Neural cell (in vitro differentiated cells): ENCODE data around the gene SNRK. TPM values are rescaled to one million over a fixed set of nuclear protein-coding genes. Genes with fewer than 3 reads are reported as not detected.

ENCODE experiments used
- H2AFZ ChIP-seq: fragments of 200-600, 300-800 bp; sonication (generic), shearing (Covaris generic); 2 replicates; pipeline ENCODE4 v1.6.0; 2014; ENCODE audit warnings: low read depth, mild to moderate bottlenecking, antibody characterized with exemption, low read length, moderate library complexity
- H3F3A ChIP-seq: fragments of 200-600 bp; shearing (Covaris generic); 2 replicates; pipeline ENCODE4 v1.6.1; 2016; ENCODE audit warnings: mild to moderate bottlenecking, moderate library complexity, mixed read lengths, antibody characterized with exemption, low read length; ENCODE audit not compliant: insufficient read depth, poor library complexity, severe bottlenecking
- H3K27ac ChIP-seq: fragments of 200-600, 300-800 bp; sonication (generic), shearing (Covaris generic); 2 replicates; pipeline ENCODE4 v1.5.1; 2014; ENCODE audit warnings: mild to moderate bottlenecking, low read length, moderate library complexity
- H3K27me3 ChIP-seq: fragments of 300-800, 200-600 bp; sonication (generic), shearing (Covaris generic); 2 replicates; pipeline ENCODE4 v1.6.0; 2014; ENCODE audit warnings: mild to moderate bottlenecking, low read depth, low read length, moderate library complexity; ENCODE audit not compliant: insufficient read depth
- H3K36me3 ChIP-seq: fragments of 300-800, 200-600 bp; sonication (generic), shearing (Covaris generic); 2 replicates; pipeline ENCODE4 v1.5.1; 2014; ENCODE audit warnings: mild to moderate bottlenecking, antibody characterized with exemption, low read length, moderate library complexity; ENCODE audit not compliant: insufficient read depth
- H3K4me2 ChIP-seq: fragments of 300-800, 200-600 bp; sonication (generic), shearing (Covaris generic); 2 replicates; pipeline ENCODE4 v1.6.0; 2014; ENCODE audit warnings: mild to moderate bottlenecking, low read length
- H3K4me3 ChIP-seq: fragments of 300-800, 200-600 bp; sonication (generic), shearing (Covaris generic); 2 replicates; pipeline ENCODE4 v1.5.1; 2014; ENCODE audit warnings: mild to moderate bottlenecking, low read length, moderate library complexity
- H3K79me2 ChIP-seq: fragments of 200-600 bp; shearing (Covaris generic); replicated peaks from 2 replicates; pipeline ENCODE4 v1.6.0; 2014; ENCODE audit warnings: mild to moderate bottlenecking, low read length, moderate library complexity; ENCODE audit not compliant: insufficient read depth
- H3K9ac ChIP-seq: fragments of 300-800, 200-600 bp; sonication (generic), shearing (Covaris generic); 2 replicates; pipeline ENCODE4 v1.6.1; 2016; ENCODE audit warnings: mild to moderate bottlenecking, low read length, mixed read lengths
- H3K9me2 ChIP-seq: fragments of 200-600 bp; shearing (Covaris generic); 2 replicates; pipeline ENCODE4 v1.6.1; 2016; ENCODE audit warnings: mild to moderate bottlenecking, low read length, mixed read lengths; ENCODE audit not compliant: insufficient read depth
- H3K9me3 ChIP-seq: fragments of 200-600, 300-800 bp; sonication (generic), shearing (Covaris generic); 2 replicates; pipeline ENCODE4 v1.6.1; 2016; ENCODE audit warnings: mild to moderate bottlenecking, mixed run types, low read length, moderate library complexity, mixed read lengths
- H4K20me1 ChIP-seq: fragments of 200-600 bp; shearing (Covaris generic); 2 replicates; pipeline ENCODE4 v1.6.1; 2016; ENCODE audit warnings: mild to moderate bottlenecking, mixed run types; ENCODE audit not compliant: insufficient read depth
- CTCF ChIP-seq: fragments of 450-650 bp; IDR thresholded peaks from 2 replicates; pipeline ENCODE4 v1.5.1; 2014; ENCODE audit warnings: antibody characterized with exemption, mild to moderate bottlenecking, moderate library complexity; ENCODE audit not compliant: poor library complexity, severe bottlenecking
- EP300 ChIP-seq: fragments of 450-650 bp; conservative IDR thresholded peaks from 2 replicates; pipeline ENCODE4 v1.6.1; 2014; ENCODE audit warnings: antibody characterized with exemption, mild to moderate bottlenecking, moderate library complexity; ENCODE audit not compliant: poor library complexity, severe bottlenecking
- EZH2 ChIP-seq: fragments of 200-600, 300-800 bp; shearing (Covaris generic), sonication (generic); IDR thresholded peaks from 2 replicates; pipeline ENCODE4 v1.6.1; 2014; ENCODE audit warnings: antibody characterized with exemption, low read length, borderline replicate concordance, mild to moderate bottlenecking; ENCODE audit not compliant: insufficient read depth, poor library complexity, severe bottlenecking
- MXI1 ChIP-seq: fragments of 450-650 bp; conservative IDR thresholded peaks from 2 replicates; pipeline ENCODE4 v1.6.1; 2014; ENCODE audit warnings: antibody characterized with exemption, mild to moderate bottlenecking; ENCODE audit not compliant: poor library complexity, severe bottlenecking
- POLR2AphosphoS5 ChIP-seq: IDR thresholded peaks from 2 replicates; pipeline ENCODE4 v1.6.1; 2012
- RAD21 ChIP-seq: fragments of 450-650 bp; conservative IDR thresholded peaks from 2 replicates; pipeline ENCODE4 v1.6.1; 2014; ENCODE audit warnings: antibody characterized with exemption, mild to moderate bottlenecking, moderate library complexity
- REST ChIP-seq: IDR thresholded peaks from 2 replicates; pipeline ENCODE4 v1.6.1; 2012; ENCODE audit warnings: borderline replicate concordance
- SMC3 ChIP-seq: fragments of 450-650 bp; conservative IDR thresholded peaks from 2 replicates; pipeline ENCODE4 v1.6.1; 2014; ENCODE audit warnings: antibody characterized with exemption, mild to moderate bottlenecking, moderate library complexity; ENCODE audit not compliant: poor library complexity
- TAF1 ChIP-seq: IDR thresholded peaks from 2 replicates; pipeline ENCODE4 v1.6.1; 2012; ENCODE audit warnings: low read depth
- polyA plus RNA-seq: library from polyadenylated mRNA; depleted of rRNA; stranded (reverse); fragments of >200 nt; gene quantifications from 2 replicates; pipeline ENCODE4 v1.2.3, GENCODE V29; 2014

Gene SNRK
- polyA plus RNA-seq, 1 donor from 2014 or later: 27.3 TPM

GRCh38 chr3:43343185-43343584, 56.8 kb downstream of the SNRK start:
- H3K4me3 ChIP-seq: no peak overlapping the region
- H2AFZ ChIP-seq: no peak overlapping the region
- H3K9ac ChIP-seq: no peak overlapping the region
- no peaks in the 10 kb centered on the region for H3F3A ChIP-seq
- H3K9me3 ChIP-seq: no peaks in the 10 kb centered on the region
- H3K9me2 ChIP-seq: no peaks in the 10 kb centered on the region
- TF ChIP-seq CTCF (no peak), REST (no peak), SMC3 (no peak), MXI1 (no peak), EZH2 (no peak), POLR2AphosphoS5 (no peak)
- no peaks in the 10 kb centered on the region for H3K79me2 ChIP-seq
- H3K27me3 ChIP-seq: no peaks in the 10 kb centered on the region
- H3K36me3 ChIP-seq: peaks cover 16% of the 10 kb centered on the region
- no peaks in the 10 kb centered on the region for H4K20me1 ChIP-seq
- H3K27ac ChIP-seq: no peak overlapping the region
- H3K4me2 ChIP-seq: no peak overlapping the region

DNA sequence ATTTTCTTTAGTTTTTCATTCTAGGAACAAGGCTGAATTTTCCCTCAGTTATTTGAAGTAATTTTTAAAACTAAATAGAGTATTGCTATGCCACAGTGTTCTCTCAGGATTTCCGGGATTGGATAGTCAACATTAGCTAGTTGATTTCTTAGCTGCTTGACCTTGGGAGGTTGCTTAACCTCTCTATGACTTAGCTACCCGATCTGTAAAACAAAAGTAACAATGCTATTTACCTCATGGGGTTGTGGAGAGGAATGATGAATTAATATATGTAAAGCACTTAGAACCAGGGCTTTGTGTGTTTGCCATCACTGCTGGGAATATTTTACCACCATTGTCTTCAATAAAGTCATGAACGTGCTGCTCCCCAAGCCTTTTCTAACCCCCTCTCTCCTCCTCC, 57.5 kb downstream of the SNRK start:
- H3K9ac ChIP-seq: no peak overlapping the region
- peaks cover 18% of the 10 kb centered on the region for H3K36me3 ChIP-seq
- H3K4me2 ChIP-seq: no peak overlapping the region
- H3K4me3 ChIP-seq: no peak overlapping the region
- no peak overlapping the region for H3K27ac ChIP-seq
- no peaks in the 10 kb centered on the region for H3K9me3 ChIP-seq
- no peaks in the 10 kb centered on the region for H3K9me2 ChIP-seq
- H3K79me2 ChIP-seq: no peaks in the 10 kb centered on the region
- no peak for TF ChIP-seq MXI1
- TF ChIP-seq EZH2: no peak
- no peak for TF ChIP-seq CTCF
- no peak for TF ChIP-seq REST
- no peak for TF ChIP-seq EP300
- TF ChIP-seq TAF1: no peak
- TF ChIP-seq POLR2AphosphoS5: no peak
- TF ChIP-seq SMC3: no peak
- TF ChIP-seq RAD21: no peak
- H4K20me1 ChIP-seq: no peaks in the 10 kb centered on the region
- no peaks in the 10 kb centered on the region for H3K27me3 ChIP-seq
- no peaks in the 10 kb centered on the region for H3F3A ChIP-seq
- H2AFZ ChIP-seq: no peak overlapping the region
